Adrenal gland (tissue), 12 donors: Measurements from ENCODE around the gene DLGAP4. TPM values are rescaled to one million over a fixed set of nuclear protein-coding genes. Genes with fewer than 3 reads are reported as not detected.
A peak's percentile ranks its signal among the peaks of the same experiment; 100 is the strongest.

Source experiments
- DNase-seq, 7 donors: peaks; one replicate each; pipeline ENCODE4 v3.0.0-alpha.2; 2019 to 2020
- H3K27ac ChIP-seq, 5 donors: fragments of 200-600 bp; sonication (generic) in 4 of 5; 1 replicate in 3 of 5; 2 replicates in 2 of 5; pipeline versions ENCODE4 v1.5.1 to v1.8.0; 2016 to 2020; ENCODE audit warnings: mild to moderate bottlenecking in 1 of 5
- H3K27me3 ChIP-seq: fragments of 200-600 bp; 2 replicates; pipeline ENCODE4 v1.8.0; 2021
- H3K36me3 ChIP-seq, 2 donors: fragments of 200-600 bp; replicated peaks in 1 of 2; 1 replicate in 1 of 2; 2 replicates in 1 of 2; pipeline versions ENCODE4 v1.5.1 to v1.8.0; 2018 to 2022
- H3K4me1 ChIP-seq, 2 donors: fragments of 200-600 bp; replicated peaks in 1 of 2; 1 replicate in 1 of 2; 2 replicates in 1 of 2; pipeline versions ENCODE4 v1.5.1 to v1.8.0; 2018 to 2021
- H3K4me3 ChIP-seq, 4 donors: fragments of 200-600 bp; sonication (generic) in 3 of 4; one replicate each; pipeline ENCODE4 v1.5.1; 2016 to 2018
- H3K9me3 ChIP-seq, 3 donors: fragments of 200-600 bp; sonication (generic) in 1 of 3; replicated peaks in 1 of 3; 1 replicate in 2 of 3; 2 replicates in 1 of 3; pipeline versions ENCODE4 v1.5.1 to v1.8.0; 2016 to 2021
- CTCF ChIP-seq, 6 experiments: fragments of 450-650 bp in 4 of 6; fragments of 200-600 bp in 2 of 6; sonication (generic) in 1 of 6; IDR thresholded peaks; 1 replicate in 5 of 6; 2 replicates in 1 of 6; pipeline versions ENCODE4 v1.5.1 to v1.8.0; 2016 to 2021; ENCODE audit warnings: antibody characterized with exemption in 6 of 6, mild to moderate bottlenecking in 2 of 6, moderate library complexity in 1 of 6
- POLR2A ChIP-seq, 2 donors: fragments of 450-650 bp; IDR thresholded peaks; one replicate each; pipeline ENCODE4 v1.6.1; 2017; ENCODE audit warnings: antibody characterized with exemption in 2 of 2, mild to moderate bottlenecking in 2 of 2, moderate library complexity in 1 of 2
- WGBS, 4 donors: extraction: QIAGEN DNeasy Blood & Tissue Kit in 2 of 4; methylation state at CpG; one replicate each; pipeline versions ENCODE4 v1.1.5 to v1.1.7; 2013 to 2017; 5-methylcytosine and 5-hydroxymethylcytosine counted together
- intact Hi-C, 2 donors: fragments of 100-400 bp; cut with DNase I; formaldehyde crosslinking; loops; one replicate each; pipeline versions ENCODE4 v1.14.1 to v1.15.0; 2022 to 2023
- polyA plus RNA-seq, 3 donors: library from polyadenylated mRNA; stranded (reverse); fragments of 200-250 nt in 2 of 3; fragments of 350-450 nt in 1 of 3; fragmentation: Illumina TruSeq in 1 of 3; extraction: RNeasy Lipid Tissue Mini Kit (QIAGEN cat#74804) in 1 of 3; gene quantifications; one replicate each; pipeline ENCODE4 v1.2.3, GENCODE V29; 2013 to 2014
- total RNA-seq, 9 donors: library from RNA; depleted of rRNA in 4 of 9; stranded (reverse); fragments of >200 nt in 4 of 9; fragments of 120-200 nt in 1 of 9; fragmentation: NEBNext Ultra II Directional in 1 of 9; extraction: Animal tissue kit (Norgen Biotek cat#: 25700) in 1 of 9; gene quantifications; one replicate each; pipeline versions ENCODE4 v1.1.0 to v1.2.4, GENCODE V29; 2013 to 2023
- donor health status: healthy with polysubstance abuse.
- donor health status: Bipolar disorder and iron deficiency.
- donor health status: DM: yes; HTN: yes; CAD: no.
- donor health status: DM: no; HTN: no; CAD: no.
- donor health status: DM: no; HTN: no; CAD: no.
- donor health status: DM: yes; HTN: yes; CAD: no.

Gene DLGAP4
- total and polyA plus RNA-seq, 12 donors, result 13.5 to 95.2 (median 64.0) TPM

- no peaks in the 10 kb centered on the region for H3K9me3 ChIP-seq
- TF ChIP-seq POLR2A (IDR thresholded peaks at IDR 0.05), result peak in 1 of 2 donors; percentile 62
- no peak for TF ChIP-seq CTCF (IDR thresholded peaks at IDR 0.05)
- peaks cover 45 to 79% of the 10 kb centered on the region in 2 donors for H3K4me1 ChIP-seq
- 36 to 44% (median 41%) methylated on average over 10 to 12 of the region's 12 CpGs for WGBS, 4 donors
- no peaks in the 10 kb centered on the region for H3K27me3 ChIP-seq
- H3K4me3 ChIP-seq, result no peak overlapping the region
- intact Hi-C loops, result loop anchor here in 1 of 2 donors (5.0 kb wide), 1 partner anchor 57 kb away; no protein-coding TSS in a partner anchor
- H3K36me3 ChIP-seq, result no peaks in the 10 kb centered on the region
- peak in 6 of 7 donors; percentile 60 to 80 (median 74) for DNase-seq
- peak overlapping the region in 4 of 5 donors; percentile 13 to 92 (median 68) for H3K27ac ChIP-seq
These were observed 159.3 kb downstream of the DLGAP4 start for GRCh38 chr20:36465109-36466080.

GRCh38 chr20:36466089-36466488 is 159.9 kb downstream of the DLGAP4 start:
- no peaks in the 10 kb centered on the region for H3K27me3 ChIP-seq
- intact Hi-C loops, result loop anchor here in 1 of 2 donors (5.0 kb wide), 1 partner anchor 56 kb away; no protein-coding TSS in a partner anchor
- H3K27ac ChIP-seq, result peak overlapping the region in 4 of 5 donors; percentile 13 to 92 (median 68)
- no peaks in the 10 kb centered on the region for H3K36me3 ChIP-seq
- no peak overlapping the region for H3K4me3 ChIP-seq
- TF ChIP-seq CTCF (IDR thresholded peaks at IDR 0.05) (no peak), POLR2A (IDR thresholded peaks at IDR 0.05) (no peak)
- peaks cover 45 to 81% of the 10 kb centered on the region in 2 donors for H3K4me1 ChIP-seq
- no peaks in the 10 kb centered on the region for H3K9me3 ChIP-seq
- 23 to 46% (median 36%) methylated on average over 3 of the region's 3 CpGs for WGBS, 4 donors
- DNase-seq, result no peak

- H3K4me3 ChIP-seq, result no peak overlapping the region
- TF ChIP-seq CTCF (IDR thresholded peaks at IDR 0.05) (no peak), POLR2A (IDR thresholded peaks at IDR 0.05) (no peak)
- no peaks in the 10 kb centered on the region for H3K27me3 ChIP-seq
- peak in 2 of 7 donors; percentile 33 to 59 for DNase-seq
- peaks cover 49 to 93% of the 10 kb centered on the region in 2 donors for H3K4me1 ChIP-seq
- intact Hi-C loops, result loop anchor here in 1 of 2 donors (5.0 kb wide), 1 partner anchor 55 kb away; no protein-coding TSS in a partner anchor
- H3K27ac ChIP-seq, result peak overlapping the region in 3 of 5 donors; percentile 56 to 92 (median 80)
- no peaks in the 10 kb centered on the region for H3K36me3 ChIP-seq
- no peaks in the 10 kb centered on the region for H3K9me3 ChIP-seq
- 35 to 49% (median 41%) methylated on average over 8 of the region's 8 CpGs for WGBS, 4 donors
These were observed 161.2 kb downstream of the DLGAP4 start for GRCh38 chr20:36467076-36467999.
